Astrocyte (in vitro differentiated cells and primary cell): ENCODE results near the gene CADM4. TPM values are rescaled to one million over a fixed set of nuclear protein-coding genes. Genes with fewer than 3 reads are reported as not detected.
A peak's percentile ranks its signal among the peaks of the same experiment; 100 is the strongest.

Source experiments
- DNase-seq: peaks from one replicate; pipeline ENCODE4 v3.0.0-alpha.2; 2010; ENCODE audit warnings: low read depth
- FAIRE-seq: peaks from 2 replicates; lab custom pipeline; 2011; peaks lifted over from hg19 to GRCh38; lab: Jason Lieb, UNC
- H2AFZ ChIP-seq: 2 replicates; pipeline ENCODE4 v1.6.0; 2012; ENCODE audit warnings: low read depth, low read length, inconsistent platforms
- H3K27ac ChIP-seq: 2 replicates; pipeline ENCODE4 v1.5.1; 2011; ENCODE audit warnings: low read depth, low read length, inconsistent platforms
- H3K27me3 ChIP-seq: 2 replicates; pipeline ENCODE4 v1.6.0; 2011; ENCODE audit warnings: low read length, inconsistent platforms; ENCODE audit not compliant: insufficient read depth
- H3K36me3 ChIP-seq: 2 replicates; pipeline ENCODE4 v1.5.1; 2011; ENCODE audit warnings: low read length, inconsistent platforms; ENCODE audit not compliant: insufficient read depth
- H3K4me1 ChIP-seq: 2 replicates; pipeline ENCODE4 v1.5.1; 2011; ENCODE audit warnings: low read length, inconsistent platforms; ENCODE audit not compliant: insufficient read depth
- H3K4me2 ChIP-seq: 2 replicates; pipeline ENCODE4 v1.6.0; 2012; ENCODE audit warnings: low read length, inconsistent platforms
- H3K4me3 ChIP-seq: 2 replicates; pipeline ENCODE4 v1.5.1; 2011; ENCODE audit warnings: low read depth, mild to moderate bottlenecking, low read length, inconsistent platforms; ENCODE audit not compliant: insufficient read depth
- H3K79me2 ChIP-seq: 2 replicates; pipeline ENCODE4 v1.6.0; 2012; ENCODE audit warnings: mild to moderate bottlenecking, low read length, inconsistent platforms; ENCODE audit not compliant: insufficient read depth
- H3K9ac ChIP-seq: 2 replicates; pipeline ENCODE4 v1.6.0; 2012; ENCODE audit warnings: mild to moderate bottlenecking, low read length, inconsistent platforms
- H3K9me3 ChIP-seq: 2 replicates; pipeline ENCODE4 v1.5.1; 2012; ENCODE audit warnings: low read depth, mild to moderate bottlenecking, low read length, inconsistent platforms; ENCODE audit not compliant: insufficient read depth
- H4K20me1 ChIP-seq: 2 replicates; pipeline ENCODE4 v1.6.0; 2012; ENCODE audit warnings: low read length, inconsistent platforms; ENCODE audit not compliant: insufficient read depth
- H3K27ac Mint-ChIP-seq: one replicate; pipeline ENCODE4 v1.8.0; 2021; ENCODE audit warnings: mild to moderate bottlenecking, mixed read lengths; ENCODE audit not compliant: unreplicated experiment
- H3K27me3 Mint-ChIP-seq: one replicate; pipeline ENCODE4 v1.8.0; 2021; ENCODE audit warnings: low read depth, mixed read lengths; ENCODE audit not compliant: unreplicated experiment
- H3K36me3 Mint-ChIP-seq: one replicate; pipeline ENCODE4 v1.8.0; 2021; ENCODE audit warnings: low read depth, mixed read lengths; ENCODE audit not compliant: unreplicated experiment
- H3K4me1 Mint-ChIP-seq: one replicate; pipeline ENCODE4 v1.8.0; 2021; ENCODE audit warnings: low read depth, mixed read lengths; ENCODE audit not compliant: unreplicated experiment
- H3K4me3 Mint-ChIP-seq: one replicate; pipeline ENCODE4 v1.8.0; 2021; ENCODE audit warnings: mild to moderate bottlenecking, moderate library complexity, mixed read lengths; ENCODE audit not compliant: unreplicated experiment
- H3K9me3 Mint-ChIP-seq: one replicate; pipeline ENCODE4 v1.8.0; 2021; ENCODE audit warnings: mild to moderate bottlenecking, mixed read lengths; ENCODE audit not compliant: unreplicated experiment
- EZH2 ChIP-seq: IDR thresholded peaks from 2 replicates; pipeline ENCODE4 v1.6.1; 2012; ENCODE audit warnings: mild to moderate bottlenecking, low read length, inconsistent platforms; ENCODE audit not compliant: insufficient read depth
- total RNA-seq: library from RNA; stranded (reverse); gene quantifications from 2 replicates; pipeline ENCODE4 v1.2.1, GENCODE V29; 2021
- TF ChIP-seq, protein P1 (sequence below): IDR thresholded peaks from 2 replicates; pipeline ENCODE4 v1.5.1; 2011; ENCODE audit warnings: low read depth, mild to moderate bottlenecking, inconsistent platforms, low read length, moderate library complexity; ENCODE audit not compliant: insufficient read depth

CADM4 gene
- total RNA-seq, 1 donor from 2014 or later: 52.1 TPM

GRCh38 chr19:43643326-43643725 is 3.7 kb upstream of the CADM4 start:
- peaks cover 7% of the 10 kb centered on the region for H3K4me1 ChIP-seq
- no peak for DNase-seq
- TF ChIP-seq EZH2: no peak
- TF ChIP-seq, protein P1, sequence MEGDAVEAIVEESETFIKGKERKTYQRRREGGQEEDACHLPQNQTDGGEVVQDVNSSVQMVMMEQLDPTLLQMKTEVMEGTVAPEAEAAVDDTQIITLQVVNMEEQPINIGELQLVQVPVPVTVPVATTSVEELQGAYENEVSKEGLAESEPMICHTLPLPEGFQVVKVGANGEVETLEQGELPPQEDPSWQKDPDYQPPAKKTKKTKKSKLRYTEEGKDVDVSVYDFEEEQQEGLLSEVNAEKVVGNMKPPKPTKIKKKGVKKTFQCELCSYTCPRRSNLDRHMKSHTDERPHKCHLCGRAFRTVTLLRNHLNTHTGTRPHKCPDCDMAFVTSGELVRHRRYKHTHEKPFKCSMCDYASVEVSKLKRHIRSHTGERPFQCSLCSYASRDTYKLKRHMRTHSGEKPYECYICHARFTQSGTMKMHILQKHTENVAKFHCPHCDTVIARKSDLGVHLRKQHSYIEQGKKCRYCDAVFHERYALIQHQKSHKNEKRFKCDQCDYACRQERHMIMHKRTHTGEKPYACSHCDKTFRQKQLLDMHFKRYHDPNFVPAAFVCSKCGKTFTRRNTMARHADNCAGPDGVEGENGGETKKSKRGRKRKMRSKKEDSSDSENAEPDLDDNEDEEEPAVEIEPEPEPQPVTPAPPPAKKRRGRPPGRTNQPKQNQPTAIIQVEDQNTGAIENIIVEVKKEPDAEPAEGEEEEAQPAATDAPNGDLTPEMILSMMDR: no peak
- no peaks in the 10 kb centered on the region for H3K9me3 ChIP-seq
- no peak overlapping the region for H3K4me3 Mint-ChIP-seq
- peaks cover 11% of the 10 kb centered on the region for H4K20me1 ChIP-seq
- FAIRE-seq: no peak
- H3K27me3 Mint-ChIP-seq: peaks cover 8% of the 10 kb centered on the region
- H3K4me1 Mint-ChIP-seq: no peaks in the 10 kb centered on the region
- H3K36me3 Mint-ChIP-seq: peaks cover 16% of the 10 kb centered on the region
- no peak overlapping the region for H3K27ac ChIP-seq
- H3K27ac Mint-ChIP-seq: no peak overlapping the region
- H3K79me2 ChIP-seq: no peaks in the 10 kb centered on the region
- peaks cover 11% of the 10 kb centered on the region for H3K27me3 ChIP-seq
- peaks cover 10% of the 10 kb centered on the region for H3K36me3 ChIP-seq
- no peak overlapping the region for H3K4me2 ChIP-seq
- no peak overlapping the region for H2AFZ ChIP-seq
- H3K9me3 Mint-ChIP-seq: peaks cover 7% of the 10 kb centered on the region
- H3K9ac ChIP-seq: no peak overlapping the region
- no peak overlapping the region for H3K4me3 ChIP-seq

DNA sequence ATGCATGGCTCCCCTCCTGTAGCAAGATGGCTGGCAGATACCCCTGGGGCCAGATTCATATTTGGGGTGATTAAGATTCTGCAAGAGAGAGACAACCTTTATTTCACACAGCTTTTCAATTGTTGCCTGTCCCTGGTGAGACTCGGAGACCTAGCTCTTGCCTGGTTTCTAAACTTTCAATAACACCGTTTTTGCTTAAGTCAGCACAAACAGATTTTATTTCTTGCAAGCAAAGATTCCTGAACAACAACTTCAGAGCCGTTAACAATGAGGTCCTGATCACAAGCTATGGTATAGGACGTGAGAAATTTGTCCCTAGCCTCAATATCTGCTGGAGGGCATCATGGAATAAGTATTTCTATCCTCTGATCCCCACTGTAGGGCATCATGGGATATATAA is 2.9 kb upstream of the CADM4 start:
- Histone ChIP-seq H3K9me3 (no peaks in the 10 kb centered on the region), H2AFZ (no peak overlapping the region), H3K27ac (no peak overlapping the region), H3K79me2 (no peaks in the 10 kb centered on the region), H3K27me3 (peaks cover 14% of the 10 kb centered on the region), H3K4me1 (peaks cover 7% of the 10 kb centered on the region), H3K4me2 (no peak overlapping the region), H3K36me3 (peaks cover 3% of the 10 kb centered on the region), H3K4me3 (no peak overlapping the region), H3K9ac (no peak overlapping the region), H4K20me1 (peaks cover 11% of the 10 kb centered on the region)
- TF ChIP-seq, protein P1: no peak
- TF ChIP-seq EZH2: no peak
- H3K27ac Mint-ChIP-seq: no peak overlapping the region
- H3K4me1 Mint-ChIP-seq: no peaks in the 10 kb centered on the region
- H3K27me3 Mint-ChIP-seq: peaks cover 8% of the 10 kb centered on the region
- peaks cover 7% of the 10 kb centered on the region for H3K9me3 Mint-ChIP-seq
- H3K4me3 Mint-ChIP-seq: no peak overlapping the region
- FAIRE-seq (no peak), DNase-seq (no peak)
- H3K36me3 Mint-ChIP-seq: peaks cover 11% of the 10 kb centered on the region

DNA sequence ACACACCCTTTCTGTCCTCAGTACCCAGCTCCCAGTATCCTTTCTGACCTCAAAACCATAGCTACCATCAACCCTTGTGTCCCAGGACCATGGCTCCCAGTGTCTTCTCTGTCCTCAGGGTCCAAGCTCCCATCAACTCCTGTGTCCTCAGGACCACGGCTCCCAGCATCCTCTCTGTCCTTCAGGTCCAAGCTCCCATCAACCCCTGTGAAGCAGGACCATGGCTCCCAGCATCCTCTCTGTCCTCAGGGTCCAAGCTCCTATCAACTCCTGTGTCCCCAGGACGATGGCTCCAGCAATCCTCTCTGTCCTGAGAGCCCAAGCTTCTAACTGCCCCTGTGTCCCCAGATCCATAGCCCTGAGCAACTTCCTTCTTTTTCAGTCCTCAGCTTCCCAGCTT is 1.7 kb upstream of the CADM4 start:
- DNase-seq: no peak
- Histone ChIP-seq H3K4me1 (peaks cover 8% of the 10 kb centered on the region), H3K27ac (no peak overlapping the region), H3K36me3 (no peaks in the 10 kb centered on the region), H3K9me3 (no peaks in the 10 kb centered on the region), H2AFZ (no peak overlapping the region), H3K27me3 (peaks cover 14% of the 10 kb centered on the region), H3K4me2 (no peak overlapping the region), H3K79me2 (no peaks in the 10 kb centered on the region), H3K9ac (no peak overlapping the region), H4K20me1 (peaks cover 8% of the 10 kb centered on the region), H3K4me3 (no peak overlapping the region)
- no peak for TF ChIP-seq EZH2
- TF ChIP-seq, protein P1: no peak
- Mint-ChIP-seq H3K4me3 (peak overlapping the region; percentile 81), H3K36me3 (peaks cover 1% of the 10 kb centered on the region), H3K9me3 (peaks cover 3% of the 10 kb centered on the region), H3K27me3 (peaks cover 8% of the 10 kb centered on the region), H3K27ac (no peak overlapping the region), H3K4me1 (no peaks in the 10 kb centered on the region)
- no peak for FAIRE-seq
